Gastrocnemius medialis (tissue), 4 donors: ENCODE data around the gene RGS19. TPM values are rescaled to one million over a fixed set of nuclear protein-coding genes. Genes with fewer than 3 reads are reported as not detected.

ENCODE experiments used
- ATAC-seq, 2 donors: fragments of 150-250 bp; one replicate each; pipeline ENCODE4 v1.9.1; 2016
- DNase-seq, 2 donors: peaks; one replicate each; pipeline ENCODE4 v3.0.0-alpha.2; 2019
- H3K27ac ChIP-seq, 4 donors: fragments of 200-600 bp; sonication (generic); 1 replicate in 1 of 4; 2 replicates in 3 of 4; pipeline ENCODE4 v1.5.1; 2016 to 2018; ENCODE audit warnings: mild to moderate bottlenecking in 2 of 4, moderate library complexity in 1 of 4
- H3K27me3 ChIP-seq, 3 donors: fragments of 200-600 bp; sonication (generic) in 2 of 3; 1 replicate in 1 of 3; 2 replicates in 2 of 3; pipeline versions ENCODE4 v1.5.1 to v1.6.0; 2016 to 2019; ENCODE audit warnings: mild to moderate bottlenecking in 1 of 3, moderate library complexity in 1 of 3
- H3K36me3 ChIP-seq, 2 donors: fragments of 200-600 bp; sonication (generic) in 1 of 2; one replicate each; pipeline ENCODE4 v1.5.1; 2017 to 2018
- H3K4me1 ChIP-seq, 2 donors: fragments of 200-600 bp; sonication (generic) in 1 of 2; one replicate each; pipeline ENCODE4 v1.5.1; 2016 to 2017; ENCODE audit warnings: mild to moderate bottlenecking in 2 of 2
- H3K4me3 ChIP-seq, 4 donors: fragments of 200-600 bp; sonication (generic) in 3 of 4; 1 replicate in 1 of 4; 2 replicates in 3 of 4; pipeline ENCODE4 v1.5.1; 2016 to 2019; ENCODE audit warnings: mild to moderate bottlenecking in 2 of 4
- H3K9me3 ChIP-seq, 3 donors: fragments of 200-600 bp; sonication (generic) in 2 of 3; 1 replicate in 1 of 3; 2 replicates in 2 of 3; pipeline ENCODE4 v1.5.1; 2016 to 2019
- POLR2A ChIP-seq, 2 donors: fragments of 450-650 bp; IDR thresholded peaks; one replicate each; pipeline ENCODE4 v1.6.1; 2017; ENCODE audit warnings: antibody characterized with exemption in 2 of 2, mild to moderate bottlenecking in 2 of 2, moderate library complexity in 2 of 2
- in situ Hi-C, 4 donors: fragments of 200-750 bp; cut with MboI; loops; one replicate each; pipeline versions ENCODE4 v1.15.0 to v1.8.0; 2017; ENCODE audit warnings: low sequenced_read_pairs in 4 of 4
- intact Hi-C: fragments of 100-400 bp; cut with DNase I; formaldehyde crosslinking; loops from one replicate; pipeline ENCODE4 v1.15.1; 2023; ENCODE audit warnings: low total_unique reads
- total RNA-seq, 4 donors: library from RNA; depleted of rRNA; stranded (reverse); fragments of >200 nt; gene quantifications; one replicate each; pipeline versions ENCODE4 v1.1.0 to v1.2.3, GENCODE V29; 2016
- TF ChIP-seq, protein P1 (sequence below), 5 experiments: fragments of 450-650 bp in 3 of 5; fragments of 200-600 bp in 2 of 5; sonication (generic) in 2 of 5; IDR thresholded peaks in 4 of 5; conservative IDR thresholded peaks in 1 of 5; 1 replicate in 4 of 5; 2 replicates in 1 of 5; pipeline ENCODE4 v1.5.1; 2016 to 2019; ENCODE audit warnings: antibody characterized with exemption in 5 of 5, mild to moderate bottlenecking in 3 of 5, moderate library complexity in 3 of 5

RGS19 gene
- total RNA-seq, 4 donors from 2014 or later: 0.92 to 7.7 (median 3.5) TPM

DNA sequence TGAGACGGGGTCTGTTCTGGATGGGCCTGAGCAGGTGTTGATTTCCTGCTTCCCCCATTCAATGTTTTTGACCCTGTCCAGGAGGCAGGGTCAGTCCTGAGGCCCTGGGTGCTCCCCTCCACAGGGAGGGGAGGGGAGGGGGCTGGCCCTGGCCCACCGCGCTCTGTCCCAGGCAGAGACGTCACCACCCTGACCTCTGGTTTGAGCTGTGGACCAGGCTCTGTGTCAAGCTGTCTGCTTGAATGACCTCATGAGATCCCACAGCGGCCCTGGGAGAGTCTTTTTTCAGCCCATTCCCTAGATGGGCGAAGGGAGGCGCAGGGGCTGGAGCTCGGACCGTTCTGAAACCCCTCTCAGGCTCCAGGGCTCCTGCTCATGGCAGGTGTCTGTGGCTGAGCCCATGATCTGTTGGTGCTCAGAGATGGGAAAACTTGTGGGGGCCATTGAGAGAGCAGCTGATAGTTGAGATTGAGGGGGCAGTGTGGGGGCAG lies 13.7 kb upstream of the RGS19 start:
- peaks cover 0 to 1% (median 0%) of the 10 kb centered on the region in 3 donors for H3K27me3 ChIP-seq
- DNase-seq (no peak), ATAC-seq (no peak)
- no peak overlapping the region for H3K4me3 ChIP-seq
- H3K36me3 ChIP-seq: no peaks in the 10 kb centered on the region
- intact Hi-C loops (loop anchor here (10.0 kb wide), 1 partner anchor 1108 kb away; no protein-coding TSS in a partner anchor), in situ Hi-C loops (no loop called here)
- no peak overlapping the region for H3K27ac ChIP-seq
- no peaks in the 10 kb centered on the region for H3K4me1 ChIP-seq
- TF ChIP-seq, protein P1, sequence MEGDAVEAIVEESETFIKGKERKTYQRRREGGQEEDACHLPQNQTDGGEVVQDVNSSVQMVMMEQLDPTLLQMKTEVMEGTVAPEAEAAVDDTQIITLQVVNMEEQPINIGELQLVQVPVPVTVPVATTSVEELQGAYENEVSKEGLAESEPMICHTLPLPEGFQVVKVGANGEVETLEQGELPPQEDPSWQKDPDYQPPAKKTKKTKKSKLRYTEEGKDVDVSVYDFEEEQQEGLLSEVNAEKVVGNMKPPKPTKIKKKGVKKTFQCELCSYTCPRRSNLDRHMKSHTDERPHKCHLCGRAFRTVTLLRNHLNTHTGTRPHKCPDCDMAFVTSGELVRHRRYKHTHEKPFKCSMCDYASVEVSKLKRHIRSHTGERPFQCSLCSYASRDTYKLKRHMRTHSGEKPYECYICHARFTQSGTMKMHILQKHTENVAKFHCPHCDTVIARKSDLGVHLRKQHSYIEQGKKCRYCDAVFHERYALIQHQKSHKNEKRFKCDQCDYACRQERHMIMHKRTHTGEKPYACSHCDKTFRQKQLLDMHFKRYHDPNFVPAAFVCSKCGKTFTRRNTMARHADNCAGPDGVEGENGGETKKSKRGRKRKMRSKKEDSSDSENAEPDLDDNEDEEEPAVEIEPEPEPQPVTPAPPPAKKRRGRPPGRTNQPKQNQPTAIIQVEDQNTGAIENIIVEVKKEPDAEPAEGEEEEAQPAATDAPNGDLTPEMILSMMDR (IDR thresholded peaks at IDR 0.05 in 4 of 5, conservative IDR thresholded peaks at IDR 0.05 in 1 of 5): no peak
- H3K9me3 ChIP-seq: no peaks in the 10 kb centered on the region

DNA sequence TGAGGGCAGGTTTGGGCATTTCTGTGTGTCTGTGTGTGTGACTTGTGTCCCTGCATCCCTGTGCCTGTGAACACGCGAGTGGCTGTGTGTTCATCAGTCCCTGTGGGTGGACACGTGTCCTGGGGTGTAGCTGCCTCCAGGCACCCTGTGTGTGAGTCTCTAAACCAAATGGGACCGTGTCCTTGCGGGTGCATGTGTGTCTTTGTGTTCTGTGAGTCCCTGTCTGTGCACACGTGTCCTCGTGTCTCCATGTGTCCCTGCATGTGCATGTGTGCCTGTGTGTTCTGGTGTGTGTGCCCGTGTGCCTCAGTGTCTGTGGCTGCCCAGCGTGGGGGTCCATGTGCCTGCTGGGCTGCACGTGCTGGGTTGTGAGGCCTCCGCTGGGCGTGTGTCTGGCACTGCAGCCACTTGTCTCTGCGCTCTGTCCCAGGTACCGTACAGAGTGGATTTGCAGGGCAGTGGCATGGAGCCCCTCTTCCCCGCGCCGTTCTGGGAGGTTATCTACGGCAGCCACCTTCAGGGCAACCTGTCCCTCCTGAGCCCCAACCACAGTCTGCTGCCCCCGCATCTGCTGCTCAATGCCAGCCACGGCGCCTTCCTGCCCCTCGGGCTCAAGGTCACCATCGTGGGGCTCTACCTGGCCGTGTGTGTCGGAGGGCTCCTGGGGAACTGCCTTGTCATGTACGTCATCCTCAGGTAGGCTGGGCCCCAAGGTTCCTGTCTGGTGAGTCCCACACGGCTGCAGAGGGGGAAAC lies 13.1 kb upstream of the RGS19 start:
- ATAC-seq (no peak), DNase-seq (no peak)
- TF ChIP-seq, protein P1 (IDR thresholded peaks at IDR 0.05 in 4 of 5, conservative IDR thresholded peaks at IDR 0.05 in 1 of 5): no peak
- no peak for TF ChIP-seq POLR2A (IDR thresholded peaks at IDR 0.05)
- H3K27ac ChIP-seq: no peak overlapping the region
- in situ Hi-C loops (no loop called here), intact Hi-C loops (loop anchor here (10.0 kb wide), 1 partner anchor 1108 kb away; no protein-coding TSS in a partner anchor)
- H3K9me3 ChIP-seq: no peaks in the 10 kb centered on the region
- H3K4me1 ChIP-seq: no peaks in the 10 kb centered on the region
- no peak overlapping the region for H3K4me3 ChIP-seq
- peaks cover 0 to 4% (median 3%) of the 10 kb centered on the region in 3 donors for H3K27me3 ChIP-seq
- H3K36me3 ChIP-seq: no peaks in the 10 kb centered on the region

DNA sequence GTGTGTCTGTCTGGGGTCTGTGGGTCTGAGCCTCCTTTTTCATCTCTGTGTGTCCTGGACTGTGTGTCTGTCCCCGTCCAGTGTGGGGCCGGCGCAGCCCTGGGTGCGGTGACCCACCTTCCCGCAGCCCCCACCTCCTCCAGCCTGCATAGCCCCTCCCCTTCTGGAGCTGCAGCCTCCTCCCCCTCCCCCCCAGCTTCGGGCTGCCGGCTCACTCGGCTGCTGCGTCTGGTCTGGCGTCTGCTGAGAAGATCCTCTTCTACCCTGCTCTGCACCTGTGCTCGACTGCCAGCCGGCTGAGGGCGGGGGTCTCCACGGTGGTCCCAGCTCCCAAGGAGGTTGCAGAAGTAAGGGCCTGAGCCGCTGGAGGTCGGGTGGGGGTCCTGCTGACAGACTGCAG lies 12.5 kb upstream of the RGS19 start:
- no peak overlapping the region for H3K27ac ChIP-seq
- in situ Hi-C loops: no loop called here
- DNase-seq (no peak), ATAC-seq (no peak)
- H3K27me3 ChIP-seq: peaks cover 0 to 6% (median 3%) of the 10 kb centered on the region in 3 donors
- no peaks in the 10 kb centered on the region for H3K36me3 ChIP-seq
- no peaks in the 10 kb centered on the region for H3K4me1 ChIP-seq
- TF ChIP-seq POLR2A (IDR thresholded peaks at IDR 0.05): no peak
- TF ChIP-seq, protein P1 (IDR thresholded peaks at IDR 0.05 in 4 of 5, conservative IDR thresholded peaks at IDR 0.05 in 1 of 5): no peak
- H3K4me3 ChIP-seq: no peak overlapping the region
- no peaks in the 10 kb centered on the region for H3K9me3 ChIP-seq
- intact Hi-C loops: loop anchor here (10.0 kb wide), 1 partner anchor 1107 kb away; no protein-coding TSS in a partner anchor

DNA sequence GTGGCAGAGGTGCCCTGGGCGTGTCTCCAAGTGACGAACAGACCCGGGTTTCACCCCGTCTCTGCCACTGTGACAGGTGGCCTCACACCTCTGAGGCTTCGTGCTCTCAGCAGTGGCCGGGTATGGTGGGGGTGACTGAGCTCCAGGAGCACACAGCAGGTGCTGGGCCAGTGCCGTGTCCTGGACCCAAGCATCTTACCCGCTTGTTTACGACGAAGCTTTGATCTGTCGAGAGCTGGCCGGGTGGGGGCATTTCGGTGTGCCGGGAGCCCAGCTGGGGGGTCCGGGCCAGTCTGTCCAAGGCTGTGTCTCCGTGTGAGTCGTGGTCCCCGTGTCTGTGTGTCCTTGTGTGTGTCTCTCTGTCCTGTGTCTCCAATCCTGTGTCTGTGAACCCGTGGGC lies 12.0 kb upstream of the RGS19 start:
- Histone ChIP-seq H3K4me1 (no peaks in the 10 kb centered on the region), H3K27me3 (peaks cover under 1 to 9% (median 4%) of the 10 kb centered on the region in 3 donors), H3K36me3 (no peaks in the 10 kb centered on the region), H3K9me3 (no peaks in the 10 kb centered on the region), H3K27ac (no peak overlapping the region), H3K4me3 (no peak overlapping the region)
- in situ Hi-C loops (no loop called here), intact Hi-C loops (loop anchor here (10.0 kb wide), 1 partner anchor 1107 kb away; no protein-coding TSS in a partner anchor)
- no peak for DNase-seq
- no peak for TF ChIP-seq POLR2A (IDR thresholded peaks at IDR 0.05)
- TF ChIP-seq, protein P1 (IDR thresholded peaks at IDR 0.05 in 4 of 5, conservative IDR thresholded peaks at IDR 0.05 in 1 of 5): no peak
- ATAC-seq: no peak
